SU-DHL-6 (cell line): ENCODE results near the gene DPEP1.

ENCODE experiments used
- EZH2phosphoT487 ChIP-seq: fragments of 200-600 bp; sonication (generic), shearing (Covaris generic); conservative IDR thresholded peaks from 2 replicates; pipeline ENCODE4 v1.6.1; 2018; ENCODE audit warnings: mild to moderate bottlenecking, antibody characterized with exemption, low read length, moderate library complexity, mixed read lengths
- TF ChIP-seq, protein P1 (sequence below): fragments of 200-600 bp; sonication (generic); IDR thresholded peaks from one replicate; pipeline ENCODE4 v1.5.1; 2017; ENCODE audit warnings: antibody characterized with exemption, mild to moderate bottlenecking, low read length, moderate library complexity; ENCODE audit not compliant: insufficient read depth, poor library complexity, severe bottlenecking

DNA sequence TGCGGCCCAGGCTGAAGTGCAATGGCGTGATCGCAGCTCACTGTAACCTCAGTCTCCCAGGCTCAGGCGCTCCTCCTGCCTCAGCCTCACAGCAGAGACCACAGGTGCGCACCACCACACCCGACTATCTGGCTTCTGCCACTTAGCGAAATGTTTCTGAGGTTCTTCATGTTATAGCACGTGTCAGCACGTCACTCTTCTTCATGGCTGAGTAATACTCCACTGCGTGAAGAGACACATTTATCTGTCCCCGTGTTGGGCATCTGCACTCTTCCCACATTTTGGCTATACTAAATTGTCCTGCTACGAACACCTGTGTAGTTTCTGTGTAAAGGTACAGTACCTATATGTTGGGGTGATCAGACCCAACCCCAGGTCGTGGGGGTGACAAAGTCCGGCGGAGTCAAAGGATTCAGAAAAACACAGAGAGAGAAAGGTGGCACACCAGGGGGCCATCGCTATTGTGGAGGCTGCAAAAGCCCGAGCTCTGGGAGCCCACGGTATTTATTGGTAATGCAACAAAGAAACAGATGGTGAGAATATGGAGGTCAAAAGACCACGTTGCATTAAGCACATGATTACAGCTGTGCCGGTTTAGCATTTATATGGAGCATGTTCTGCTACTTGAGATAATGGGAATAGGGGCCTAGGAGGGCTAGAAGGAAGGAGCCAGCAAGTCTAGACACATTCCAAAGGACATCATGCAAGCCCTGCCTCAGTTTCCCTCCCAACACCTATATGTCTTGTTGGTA lies 851 bp upstream of the DPEP1 start:
- TF ChIP-seq, protein P1, sequence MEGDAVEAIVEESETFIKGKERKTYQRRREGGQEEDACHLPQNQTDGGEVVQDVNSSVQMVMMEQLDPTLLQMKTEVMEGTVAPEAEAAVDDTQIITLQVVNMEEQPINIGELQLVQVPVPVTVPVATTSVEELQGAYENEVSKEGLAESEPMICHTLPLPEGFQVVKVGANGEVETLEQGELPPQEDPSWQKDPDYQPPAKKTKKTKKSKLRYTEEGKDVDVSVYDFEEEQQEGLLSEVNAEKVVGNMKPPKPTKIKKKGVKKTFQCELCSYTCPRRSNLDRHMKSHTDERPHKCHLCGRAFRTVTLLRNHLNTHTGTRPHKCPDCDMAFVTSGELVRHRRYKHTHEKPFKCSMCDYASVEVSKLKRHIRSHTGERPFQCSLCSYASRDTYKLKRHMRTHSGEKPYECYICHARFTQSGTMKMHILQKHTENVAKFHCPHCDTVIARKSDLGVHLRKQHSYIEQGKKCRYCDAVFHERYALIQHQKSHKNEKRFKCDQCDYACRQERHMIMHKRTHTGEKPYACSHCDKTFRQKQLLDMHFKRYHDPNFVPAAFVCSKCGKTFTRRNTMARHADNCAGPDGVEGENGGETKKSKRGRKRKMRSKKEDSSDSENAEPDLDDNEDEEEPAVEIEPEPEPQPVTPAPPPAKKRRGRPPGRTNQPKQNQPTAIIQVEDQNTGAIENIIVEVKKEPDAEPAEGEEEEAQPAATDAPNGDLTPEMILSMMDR, result no peak
- no peak for TF ChIP-seq EZH2phosphoT487
